NCI-H2107 (cell line): Measurements from ENCODE around the gene MFNG.
A peak's percentile ranks its signal among the peaks of the same experiment; 100 is the strongest.
"Not testable (repeated sequence)": the region's sequence is repeated elsewhere in the genome, so short reads cannot be mapped to it uniquely, and the experiment has no call there.

ENCODE experiments used
- DNase-seq: peaks from one replicate; lab custom pipeline; 2025; lab: John Stamatoyannopoulos, UW

MFNG gene, protein sequence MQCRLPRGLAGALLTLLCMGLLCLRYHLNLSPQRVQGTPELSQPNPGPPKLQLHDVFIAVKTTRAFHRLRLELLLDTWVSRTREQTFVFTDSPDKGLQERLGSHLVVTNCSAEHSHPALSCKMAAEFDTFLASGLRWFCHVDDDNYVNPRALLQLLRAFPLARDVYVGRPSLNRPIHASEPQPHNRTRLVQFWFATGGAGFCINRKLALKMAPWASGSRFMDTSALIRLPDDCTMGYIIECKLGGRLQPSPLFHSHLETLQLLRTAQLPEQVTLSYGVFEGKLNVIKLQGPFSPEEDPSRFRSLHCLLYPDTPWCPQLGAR

DNA sequence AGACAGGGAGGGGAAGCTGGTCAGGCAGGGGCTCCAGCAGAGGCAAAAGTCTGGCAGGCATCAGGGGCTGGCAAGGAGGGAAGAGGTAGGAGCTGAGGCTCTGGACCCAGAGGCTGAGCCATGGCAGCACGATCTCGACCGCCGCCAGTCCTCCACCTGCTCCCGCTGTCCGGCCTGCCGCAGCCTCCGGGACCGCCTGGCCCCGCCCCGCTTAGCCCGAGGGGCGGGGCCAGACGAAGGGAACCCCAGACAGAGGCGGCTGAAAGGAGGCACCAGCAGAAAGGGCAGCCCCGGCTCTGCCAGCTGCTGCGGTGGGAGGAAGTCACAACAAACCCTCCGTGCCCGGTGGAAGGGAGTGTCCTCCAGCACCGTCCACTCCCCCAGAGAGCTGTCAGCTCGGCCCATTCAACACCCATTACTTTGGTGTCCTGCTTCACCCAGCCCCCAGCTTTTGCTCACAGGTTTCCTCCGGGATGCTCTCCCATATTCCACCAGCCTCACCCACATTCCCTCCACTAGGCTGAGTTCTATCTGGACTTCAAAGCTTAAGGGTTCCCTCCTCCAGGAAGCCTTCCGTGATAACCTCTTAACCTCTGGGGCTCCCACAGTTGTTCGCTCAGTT lies at the start of gene MFNG:
Gene MFNG (minus strand): TSS at position 161 of the 622 bp plus-strand sequence. CDS start 207 bp downstream, outside the sequence.
- no peak for DNase-seq

DNA sequence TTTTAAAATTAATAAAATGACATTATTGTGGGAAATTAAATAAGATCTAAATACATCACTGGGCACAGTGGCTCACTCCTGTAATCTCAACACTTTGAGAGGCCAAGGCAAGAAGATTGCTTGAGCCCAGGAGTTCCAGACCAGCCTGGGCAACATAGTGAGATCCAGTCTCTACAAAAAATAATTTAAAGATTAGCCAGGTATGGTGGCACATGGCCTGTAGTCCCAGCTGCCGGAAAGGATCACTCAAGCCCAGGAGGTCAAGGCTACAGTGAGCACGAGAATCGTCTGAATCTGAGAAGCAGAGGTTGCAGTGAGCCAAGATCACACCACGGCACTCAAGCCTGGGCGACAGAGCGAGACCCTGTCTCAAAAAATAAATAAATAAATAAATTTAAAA lies 49.0 kb upstream of the MFNG start:
- no peak for DNase-seq

DNA sequence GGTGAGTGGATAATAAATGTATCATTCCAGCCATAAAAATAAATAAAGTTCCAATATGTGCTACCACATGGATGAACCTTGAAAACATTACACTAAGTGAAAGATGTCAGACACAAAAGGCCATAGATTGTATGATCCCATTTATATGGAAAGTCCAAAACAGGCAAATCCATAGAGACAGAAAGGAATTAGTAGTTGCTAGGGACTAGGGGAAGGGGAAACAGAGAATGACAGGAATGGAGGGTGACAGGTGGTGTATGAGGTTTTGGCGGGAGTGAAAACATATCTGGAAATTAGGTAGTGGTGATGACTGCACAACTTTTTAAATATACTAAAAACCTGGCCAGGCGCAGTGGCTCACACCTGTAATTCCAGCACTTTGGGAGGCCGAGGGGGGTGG lies 48.3 kb upstream of the MFNG start:
- no peak for DNase-seq

DNA sequence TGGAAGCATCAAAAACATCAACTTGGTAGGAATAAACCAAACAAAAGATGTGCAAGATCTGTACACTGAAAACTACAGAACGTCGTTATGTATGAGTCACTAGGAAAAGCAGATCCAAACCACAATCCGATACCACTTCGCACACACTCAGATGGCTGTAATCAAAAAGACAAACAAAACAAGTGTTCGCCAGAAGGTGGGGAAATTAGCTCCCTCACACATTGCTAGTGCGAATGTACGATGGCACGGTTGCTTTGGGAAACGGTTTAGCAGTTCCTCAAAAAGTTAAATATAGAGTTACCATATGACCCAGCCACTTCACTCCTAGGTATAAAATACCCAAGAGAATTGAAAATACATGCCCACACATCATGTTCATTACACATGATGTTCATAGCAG lies 47.8 kb upstream of the MFNG start:
- peak; percentile 60 for DNase-seq

DNA sequence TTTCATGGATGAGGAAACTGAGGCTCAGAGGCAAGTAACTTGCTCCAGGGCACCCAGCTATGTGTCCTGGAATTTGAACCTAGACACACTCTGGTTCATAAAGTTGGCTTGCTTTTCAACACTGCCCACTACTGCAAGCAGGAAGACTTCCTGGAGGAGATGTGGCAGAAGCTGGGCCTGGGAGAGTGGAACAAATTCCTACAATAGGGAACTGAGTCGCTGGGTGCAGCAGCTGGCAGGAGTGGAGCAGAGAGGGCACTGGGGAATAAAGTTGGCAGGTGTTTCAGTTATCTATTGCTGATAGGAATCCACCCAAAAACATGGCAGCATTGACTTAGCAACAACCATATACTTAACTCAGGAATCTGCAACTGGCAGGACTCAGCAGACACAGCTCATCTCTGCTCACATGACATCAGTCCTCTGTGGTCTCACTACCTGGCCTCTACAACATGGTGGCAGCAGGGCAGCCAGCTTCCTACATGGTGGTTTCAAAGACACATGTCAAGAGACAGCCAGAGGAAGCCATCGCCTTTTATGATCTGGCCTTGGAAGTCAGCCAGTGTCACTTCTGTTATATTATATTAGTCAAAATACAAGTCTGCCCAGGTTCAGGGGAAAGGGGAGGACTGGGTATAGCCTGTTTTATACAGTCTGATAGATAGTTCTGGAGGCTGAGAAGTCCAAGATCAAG lies 43.6 kb upstream of the MFNG start:
- no peak for DNase-seq

DNA sequence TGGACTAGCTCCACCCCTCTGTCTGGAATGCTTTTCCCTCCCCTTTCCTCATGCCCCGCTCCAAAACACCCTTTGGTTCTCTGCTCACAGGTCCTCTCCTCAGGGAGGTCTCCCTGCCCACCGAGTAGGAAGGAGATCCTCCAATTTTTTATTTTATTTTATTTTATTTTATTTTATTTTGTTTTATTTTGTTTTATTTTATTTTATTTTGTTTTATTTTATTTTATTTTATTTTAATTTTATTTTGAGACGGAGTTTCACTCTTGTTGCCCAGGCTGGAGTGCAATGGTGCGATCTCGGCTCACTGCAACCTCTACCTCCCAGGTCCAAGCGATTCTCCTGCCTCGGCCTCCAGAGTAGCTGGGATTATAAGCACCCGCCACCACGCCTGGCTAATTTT lies 41.8 kb upstream of the MFNG start:
- DNase-seq: not testable (repeated sequence)

DNA sequence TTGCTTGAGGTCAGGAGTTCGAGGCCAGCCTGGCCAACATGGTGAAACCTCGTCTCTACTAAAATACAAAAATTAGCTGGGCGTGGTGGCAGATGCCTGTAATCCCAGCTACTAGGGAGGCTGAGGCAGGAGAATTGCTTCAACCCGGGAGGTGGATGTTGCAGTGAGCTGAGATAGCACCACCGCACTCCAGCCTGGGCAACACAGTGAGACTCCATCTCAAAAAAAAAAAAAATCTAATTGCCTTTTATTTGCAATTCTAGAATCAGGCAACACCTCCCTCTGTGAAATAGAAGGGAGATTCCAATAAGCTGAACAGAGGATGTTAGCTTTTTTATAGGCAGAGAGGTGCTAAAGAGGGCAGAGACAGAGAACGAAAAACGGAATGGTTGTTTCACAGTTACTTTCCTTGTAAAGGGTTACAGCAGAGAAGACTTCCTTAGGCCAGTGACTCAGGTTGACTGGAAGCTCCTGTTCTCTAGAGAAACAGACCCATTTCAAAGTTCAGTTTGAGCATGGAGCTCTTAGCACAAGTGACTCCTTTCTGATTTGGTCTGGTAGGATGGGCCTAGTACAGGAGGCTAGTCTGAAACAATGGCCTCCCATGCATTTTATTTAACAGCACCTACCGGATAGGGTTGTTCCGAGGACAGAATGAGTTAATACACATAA lies 41.0 kb upstream of the MFNG start:
- DNase-seq: not testable (repeated sequence)

DNA sequence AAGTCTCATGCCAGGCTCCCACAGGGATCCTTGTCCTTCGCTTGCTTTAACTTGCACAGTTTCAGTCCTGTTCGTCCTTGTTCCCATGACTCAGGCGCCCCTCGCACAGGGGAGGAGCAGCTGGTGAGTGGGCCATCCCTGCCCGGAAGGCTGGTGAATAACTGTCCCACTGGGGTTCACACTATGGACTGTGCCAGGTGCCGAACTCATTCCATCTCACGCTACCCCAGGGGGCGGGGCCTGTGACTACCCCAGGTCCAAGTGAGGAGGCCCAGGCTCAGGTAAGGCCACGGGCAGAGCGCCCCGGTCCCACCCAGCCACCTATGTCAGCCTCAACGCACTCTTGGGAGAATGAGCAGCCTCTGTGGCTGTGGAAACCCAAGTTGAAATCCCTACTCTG lies 40.2 kb upstream of the MFNG start:
- DNase-seq: no peak

DNA sequence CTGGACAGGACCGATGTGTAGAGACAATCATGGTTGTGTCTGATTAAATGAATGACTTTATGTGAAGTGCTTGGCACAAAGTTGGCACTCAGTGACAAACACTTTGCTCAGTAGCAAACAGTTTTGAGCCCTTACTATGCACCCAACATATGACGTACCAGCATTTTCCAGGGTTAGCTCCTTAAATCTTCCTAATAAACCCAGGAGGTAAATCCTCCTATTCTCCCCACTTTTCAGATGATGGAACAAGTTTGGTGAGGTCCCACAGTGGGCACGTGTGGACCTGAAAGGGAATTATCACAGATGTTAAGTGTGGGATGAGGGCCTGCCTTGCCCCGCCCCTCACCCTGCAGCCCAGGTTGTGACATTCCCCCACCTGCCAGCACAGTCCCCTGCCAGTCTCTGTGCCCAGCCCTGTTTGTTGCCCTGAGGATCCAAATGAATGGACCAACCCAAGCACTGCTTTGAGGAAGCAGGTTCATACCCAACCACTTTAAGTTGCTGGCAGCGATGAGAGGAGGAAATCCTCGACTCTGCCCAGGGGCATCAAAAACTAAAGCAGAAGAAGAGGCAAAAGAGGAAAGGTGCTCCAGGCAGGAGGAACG lies 39.7 kb upstream of the MFNG start:
- DNase-seq: no peak

DNA sequence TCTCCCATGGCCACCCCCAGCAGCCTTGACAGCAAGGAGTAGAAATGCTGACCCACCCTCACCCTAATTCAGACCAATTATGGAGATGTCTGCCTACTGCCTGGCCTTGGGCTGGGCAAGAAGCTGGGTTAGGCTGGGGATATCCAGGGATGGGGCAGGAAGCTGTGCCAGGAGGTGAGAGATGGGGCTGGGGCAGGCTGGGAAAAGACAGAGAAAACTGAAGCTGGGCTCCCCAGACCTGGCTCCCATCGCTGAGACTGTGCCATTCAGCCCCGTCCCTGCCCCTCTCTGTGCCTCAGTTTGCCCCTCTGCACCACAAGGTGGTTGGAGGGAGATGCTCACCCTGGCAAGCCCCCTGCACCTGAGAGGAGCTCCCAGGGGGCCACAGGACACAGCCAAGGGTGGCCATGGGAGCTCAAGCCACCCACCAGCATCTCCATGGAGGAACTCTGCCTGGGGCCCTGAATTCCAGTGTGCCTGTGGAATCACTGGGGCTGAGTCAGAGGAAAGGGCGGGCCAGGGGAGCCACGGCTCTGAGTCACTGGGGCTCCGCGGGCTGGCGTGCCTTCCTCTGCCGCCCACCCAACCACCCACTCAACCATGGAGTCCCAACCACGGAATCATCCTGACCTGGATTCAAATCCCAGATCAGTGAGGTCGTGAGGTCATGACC lies 39.0 kb upstream of the MFNG start:
- DNase-seq: no peak

DNA sequence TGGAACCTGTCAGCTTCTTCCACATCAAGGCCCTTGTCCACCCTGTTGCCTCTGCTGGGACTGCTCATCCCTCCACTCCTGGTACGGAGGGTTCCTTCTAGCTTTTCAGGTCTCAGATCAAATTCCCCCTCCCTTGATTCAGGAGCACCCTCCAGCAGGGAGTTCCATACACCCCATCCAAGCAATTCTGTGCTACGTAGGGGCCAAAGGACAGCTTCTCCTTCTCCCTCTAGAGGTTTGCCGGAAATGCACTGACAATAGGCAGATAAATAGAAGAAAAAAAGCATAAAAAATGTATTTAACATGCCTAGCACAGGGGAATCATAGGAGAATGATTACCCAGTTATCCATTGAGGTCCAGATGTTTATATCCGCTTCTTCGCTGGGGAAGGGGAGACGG lies 36.3 kb upstream of the MFNG start:
- DNase-seq: no peak

DNA sequence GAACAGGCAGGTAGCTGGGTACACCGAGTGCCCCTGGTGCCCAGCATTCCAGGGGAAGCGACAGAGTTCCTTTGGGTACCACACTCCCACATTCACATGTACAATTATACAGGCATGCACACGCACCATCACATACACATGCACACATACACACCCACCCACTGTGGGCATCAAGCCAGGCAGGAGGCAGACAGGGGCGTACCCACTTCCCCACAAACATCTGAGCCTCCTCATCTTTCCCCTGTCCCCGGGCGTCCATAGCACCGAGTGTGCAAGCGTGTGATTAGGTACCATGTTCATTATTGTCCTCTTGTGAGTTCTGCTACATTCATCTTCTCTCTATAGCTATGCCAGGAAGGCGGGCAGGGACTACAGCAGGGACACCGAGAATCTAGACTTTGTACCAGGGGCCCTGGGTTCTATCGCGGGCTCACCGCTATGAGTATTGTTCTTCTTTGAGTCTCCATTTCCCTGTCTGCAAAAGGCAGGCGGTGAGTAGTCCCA lies 35.1 kb upstream of the MFNG start:
- no peak for DNase-seq

DNA sequence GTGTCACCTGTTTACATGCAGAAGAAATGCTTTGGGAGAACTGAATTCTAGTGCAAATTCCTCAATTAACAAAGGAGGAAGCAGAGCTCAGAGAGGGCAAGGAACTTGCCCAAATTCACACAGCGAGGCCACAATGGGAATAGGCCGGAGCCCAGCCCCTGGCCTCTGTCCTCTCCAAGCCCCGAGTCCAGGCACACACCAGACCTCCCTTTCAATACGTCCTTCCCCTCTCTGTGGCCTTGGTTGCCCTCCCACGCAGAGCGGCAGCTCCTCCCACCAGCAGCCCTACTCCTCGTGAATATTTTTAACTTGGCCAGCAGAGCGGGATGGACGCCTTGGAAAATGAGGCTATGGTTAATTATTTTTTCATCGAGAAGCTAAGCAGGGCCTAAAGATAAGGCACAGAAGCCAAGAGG lies 34.6 kb upstream of the MFNG start:
- DNase-seq: no peak

DNA sequence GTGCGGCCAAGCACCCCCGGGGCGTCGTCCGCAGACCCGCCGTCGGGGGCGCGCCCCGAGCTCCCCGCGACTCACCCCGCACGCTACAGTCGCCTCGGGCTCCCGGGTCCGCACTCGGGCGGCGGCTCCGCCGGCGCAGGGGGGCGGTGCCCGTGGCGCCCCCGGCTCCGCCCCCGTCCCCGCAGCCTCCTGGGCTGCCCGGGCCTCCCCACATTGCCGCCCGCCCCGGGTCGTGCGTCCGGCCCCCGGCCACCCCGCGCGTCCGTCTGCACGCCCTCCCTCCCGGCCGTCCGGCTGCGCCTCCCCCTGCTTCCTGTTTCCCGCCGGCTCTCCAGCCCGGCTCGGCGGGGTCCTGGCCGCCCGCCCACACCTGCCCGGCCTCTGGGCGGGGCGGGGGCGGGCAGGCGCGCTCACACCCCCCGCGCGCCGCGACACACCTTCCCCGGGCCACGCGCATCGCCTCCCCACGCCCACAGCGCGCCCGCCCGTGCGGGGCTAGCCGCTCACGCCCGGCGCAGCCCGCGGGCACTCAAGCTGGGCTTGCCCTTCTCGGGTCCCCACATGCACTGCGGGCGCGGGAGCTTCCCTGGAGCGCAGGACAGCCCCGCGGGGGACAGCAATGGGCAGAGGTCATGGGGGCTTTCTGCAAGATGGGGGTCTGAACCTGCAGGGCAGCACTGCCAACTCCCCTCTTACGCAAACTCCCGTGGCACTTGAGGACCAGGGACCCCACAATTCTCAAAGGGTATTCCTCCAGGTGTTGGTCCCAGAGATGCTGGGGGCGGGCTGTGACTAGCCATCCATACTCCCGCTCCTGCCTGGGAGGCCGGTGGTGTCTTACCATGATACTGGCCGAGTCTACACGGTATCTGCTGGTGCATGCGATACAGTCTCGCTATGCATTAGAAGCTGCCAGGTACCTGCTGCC lies 33.3 kb upstream of the MFNG start, which contains the start of gene CARD10:
Gene CARD10 (minus strand): TSS at position 148 of the 928 bp plus-strand sequence. CDS start 215 bp downstream, outside the sequence.
- DNase-seq: no peak

DNA sequence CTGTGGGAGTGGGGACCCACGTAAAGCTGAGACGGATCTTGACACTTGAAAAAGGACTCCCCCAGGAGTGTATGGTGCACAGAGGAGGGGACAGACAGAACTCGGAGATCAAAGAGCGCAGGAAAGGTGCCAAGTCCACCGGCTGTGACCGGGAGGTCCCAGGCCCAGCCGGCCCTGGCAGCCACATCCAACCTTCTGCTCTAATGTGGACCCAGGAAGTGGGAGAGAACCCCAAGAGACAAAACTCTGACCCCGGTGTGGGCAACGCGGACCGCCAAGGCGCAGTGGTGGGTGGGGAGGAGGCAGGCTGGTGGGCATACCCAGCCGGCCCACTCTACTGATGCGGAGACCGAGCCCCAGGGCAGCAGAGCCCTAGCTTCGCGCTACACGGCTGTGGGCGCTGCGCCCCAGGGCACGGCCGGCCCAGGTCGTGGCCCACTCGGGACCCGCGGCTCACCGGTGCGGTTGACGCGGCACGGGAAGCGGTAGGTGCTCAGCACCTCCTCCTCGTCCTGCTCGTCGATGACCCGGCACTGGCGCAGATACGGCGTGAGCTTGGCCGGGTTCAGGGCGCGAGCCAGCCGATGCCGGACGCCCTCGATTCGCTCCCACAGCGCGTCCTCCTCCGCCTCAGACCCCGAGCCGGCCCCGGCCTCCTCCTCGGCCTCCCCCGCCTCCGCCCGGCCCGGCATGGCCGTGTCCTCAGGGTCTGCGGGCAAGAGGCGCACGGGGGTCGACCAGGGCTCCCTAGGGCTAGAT lies 32.5 kb upstream of the MFNG start:
- no peak for DNase-seq

DNA sequence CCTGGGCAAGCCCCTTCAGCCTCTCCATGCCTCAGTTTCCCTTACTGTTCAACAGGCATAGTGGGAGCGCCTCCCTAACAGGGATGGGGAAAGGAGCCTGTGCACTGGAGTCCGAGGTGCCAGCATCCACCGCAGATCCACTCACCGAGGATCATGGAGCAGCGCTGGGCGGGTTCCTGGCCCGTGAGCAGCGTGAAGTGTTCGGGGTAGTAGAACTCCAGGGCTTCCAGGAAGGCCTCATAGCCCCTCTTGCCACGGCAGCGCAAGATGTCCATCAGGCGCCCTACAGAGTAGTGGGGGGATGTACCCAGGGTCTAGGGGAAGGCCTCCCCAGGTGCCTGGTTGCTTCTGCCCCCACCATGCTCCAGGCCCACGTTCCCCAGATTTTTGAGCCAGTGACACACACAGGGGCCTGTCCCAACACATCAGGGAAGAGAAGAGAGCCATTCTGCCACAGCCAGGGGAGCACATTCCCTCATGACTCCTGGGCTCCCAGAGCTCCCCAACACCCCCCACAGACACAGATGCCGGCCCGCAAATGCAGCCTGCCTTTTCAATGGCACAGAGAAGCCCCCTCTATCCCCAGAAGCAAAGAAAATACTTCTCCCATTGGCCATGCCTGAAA lies 31.8 kb upstream of the MFNG start:
- DNase-seq: no peak

DNA sequence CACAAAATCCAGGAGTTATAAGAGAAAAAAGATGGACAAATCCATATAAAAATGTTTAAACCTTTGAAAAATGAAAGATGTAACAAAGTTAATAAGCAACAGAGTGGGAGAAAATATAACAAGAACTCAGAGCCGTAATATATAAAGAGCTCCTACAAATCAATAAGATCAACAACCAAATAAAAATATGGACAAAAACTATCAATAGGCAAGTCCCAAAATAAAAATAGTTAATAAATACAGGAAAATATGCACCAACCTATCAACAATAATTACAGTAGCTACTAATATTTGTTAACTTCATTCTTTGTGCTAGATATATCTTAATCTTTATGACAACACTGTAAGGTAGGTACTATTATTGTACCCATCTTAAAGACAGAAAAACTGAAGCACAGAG lies 30.3 kb upstream of the MFNG start:
- no peak for DNase-seq

DNA sequence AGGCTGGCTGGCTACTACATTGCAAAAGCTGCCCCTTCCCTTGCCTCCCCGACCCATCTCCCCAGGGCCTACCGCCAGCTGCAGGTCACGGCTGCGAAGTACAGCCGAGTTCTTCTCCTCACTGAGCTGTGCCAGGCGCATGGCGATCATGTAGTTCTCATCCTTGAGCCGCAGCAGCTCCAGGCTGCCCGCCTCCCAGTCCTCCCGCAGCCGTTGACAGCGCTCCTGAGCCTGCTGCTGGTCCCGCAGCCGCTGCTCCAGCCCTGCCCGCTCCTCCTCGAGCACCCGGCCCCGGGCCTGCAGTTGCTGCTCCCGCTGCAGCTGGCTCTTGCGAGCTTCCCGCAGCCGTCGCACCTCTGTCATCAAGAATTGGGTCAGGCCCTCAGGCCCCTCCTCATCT lies 29.7 kb upstream of the MFNG start:
- no peak for DNase-seq

DNA sequence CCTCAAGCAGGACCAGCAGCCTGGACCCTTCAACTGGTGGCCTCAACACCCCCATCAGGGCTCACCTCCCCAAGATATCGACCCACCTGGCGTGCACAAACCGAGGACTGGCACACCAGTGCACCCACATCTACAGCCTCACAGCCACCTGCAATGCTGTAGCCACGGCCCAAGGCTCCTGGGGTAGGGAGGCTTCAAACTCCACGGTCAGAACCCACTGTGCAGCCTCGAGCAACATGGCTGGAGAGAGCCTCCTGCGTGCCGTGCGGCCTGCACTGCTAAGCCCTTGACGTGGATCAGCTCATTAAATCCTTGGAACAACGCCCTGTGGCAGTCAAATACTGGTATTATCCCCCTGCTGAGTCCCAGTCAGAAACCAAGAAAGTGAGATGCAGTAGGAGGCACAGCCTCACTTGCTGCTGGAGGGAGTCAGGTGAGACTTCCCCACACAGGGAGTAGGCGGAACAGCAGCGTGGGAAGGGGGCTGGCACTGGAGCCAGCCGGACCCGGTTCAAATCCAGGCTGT lies 28.4 kb upstream of the MFNG start:
- DNase-seq: no peak
